ENCODE data around the gene GRIA3. TPM values are rescaled to one million over a fixed set of nuclear protein-coding genes. Genes with fewer than 3 reads are reported as not detected.

GRIA3 gene
- total and polyA plus RNA-seq, 2 donors (not counting 1 experiment from before 2014, with no cell fraction given) = 0.52 to 2.3 TPM

DNA sequence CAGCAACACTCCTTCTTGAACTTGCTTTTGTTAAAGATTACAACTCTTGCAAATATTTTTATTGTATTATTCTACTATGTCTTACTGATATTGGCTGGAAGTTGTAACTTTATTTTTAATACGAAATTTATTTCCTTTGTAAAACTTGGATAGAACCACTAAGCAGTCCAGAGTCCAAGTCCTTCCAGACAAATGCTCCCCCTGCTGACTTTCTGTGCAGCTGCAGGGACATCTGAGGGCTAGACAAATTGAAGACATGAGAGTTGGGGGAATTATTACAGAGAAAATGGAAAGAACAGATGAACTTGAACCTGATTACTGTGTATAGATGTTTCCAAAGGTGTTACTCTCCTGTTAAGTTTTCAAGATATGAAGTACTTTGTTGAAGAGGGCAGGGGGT is 238.8 kb downstream of the GRIA3 start:
- Histone ChIP-seq H3K79me2 (ENCODE audit: control insufficient read depth, insufficient read depth, low read length) (no peaks in the 10 kb centered on the region), H3K4me3 (replicated peaks in 1 of 4; ENCODE audit: control extremely low read depth in 1 of 4, insufficient read depth in 1 of 4, low read depth in 3 of 4, low read length in 4 of 4) (no peak overlapping the region), H3K27me3 (ENCODE audit: control insufficient read depth, insufficient read depth, low read length) (no peaks in the 10 kb centered on the region), H3K36me3 (ENCODE audit: control insufficient read depth, insufficient read depth, low read length) (no peaks in the 10 kb centered on the region), H3K4me1 (ENCODE audit: control insufficient read depth, extremely low read depth, insufficient read depth, low read length) (no peaks in the 10 kb centered on the region), H3K9me3 (ENCODE audit: control insufficient read depth, insufficient read depth, low read depth, low read length) (no peaks in the 10 kb centered on the region), H4K20me1 (ENCODE audit: control insufficient read depth, extremely low read depth, insufficient read depth, low read length) (no peaks in the 10 kb centered on the region), H3K9ac (ENCODE audit: insufficient read depth, low read length) (no peak overlapping the region), H3K27ac (ENCODE audit: insufficient read depth, low read length) (no peak overlapping the region), H3K4me2 (ENCODE audit: extremely low read depth, insufficient read depth, low read length) (no peak overlapping the region), H2AFZ (ENCODE audit: low read length) (no peak overlapping the region)
- no peak for TF ChIP-seq EZH2 (IDR thresholded peaks at IDR 0.05; ENCODE audit: low read length, missing control alignments)
- TF ChIP-seq, protein P1, sequence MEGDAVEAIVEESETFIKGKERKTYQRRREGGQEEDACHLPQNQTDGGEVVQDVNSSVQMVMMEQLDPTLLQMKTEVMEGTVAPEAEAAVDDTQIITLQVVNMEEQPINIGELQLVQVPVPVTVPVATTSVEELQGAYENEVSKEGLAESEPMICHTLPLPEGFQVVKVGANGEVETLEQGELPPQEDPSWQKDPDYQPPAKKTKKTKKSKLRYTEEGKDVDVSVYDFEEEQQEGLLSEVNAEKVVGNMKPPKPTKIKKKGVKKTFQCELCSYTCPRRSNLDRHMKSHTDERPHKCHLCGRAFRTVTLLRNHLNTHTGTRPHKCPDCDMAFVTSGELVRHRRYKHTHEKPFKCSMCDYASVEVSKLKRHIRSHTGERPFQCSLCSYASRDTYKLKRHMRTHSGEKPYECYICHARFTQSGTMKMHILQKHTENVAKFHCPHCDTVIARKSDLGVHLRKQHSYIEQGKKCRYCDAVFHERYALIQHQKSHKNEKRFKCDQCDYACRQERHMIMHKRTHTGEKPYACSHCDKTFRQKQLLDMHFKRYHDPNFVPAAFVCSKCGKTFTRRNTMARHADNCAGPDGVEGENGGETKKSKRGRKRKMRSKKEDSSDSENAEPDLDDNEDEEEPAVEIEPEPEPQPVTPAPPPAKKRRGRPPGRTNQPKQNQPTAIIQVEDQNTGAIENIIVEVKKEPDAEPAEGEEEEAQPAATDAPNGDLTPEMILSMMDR (conservative IDR thresholded peaks at IDR 0.05 in 1 of 2, IDR thresholded peaks at IDR 0.05 in 1 of 2; ENCODE audit: low read depth in 1 of 2, low read length in 2 of 2) = peak; percentile 72 to 74
- DNase-seq (ENCODE audit: low read depth in 2 of 2) = peak; percentile 32 to 44

DNA sequence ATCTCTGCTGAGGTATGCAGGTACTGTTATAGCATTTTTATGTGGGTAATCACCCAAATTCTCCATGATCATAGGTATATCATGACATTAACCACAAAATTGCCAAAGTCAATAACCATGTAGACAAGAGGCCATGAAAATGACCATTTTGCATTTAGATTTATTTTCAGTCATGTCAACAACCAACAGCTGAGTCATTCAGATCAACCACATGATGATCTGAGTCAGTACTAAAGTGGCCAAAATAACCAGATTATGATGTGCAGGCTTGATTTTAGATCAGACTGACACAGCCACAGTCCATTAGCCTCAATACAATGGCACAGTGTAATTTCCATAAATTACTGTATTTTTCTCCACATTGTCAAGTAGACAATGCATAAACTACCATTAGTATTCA is 240.5 kb downstream of the GRIA3 start:
- Histone ChIP-seq H3K4me1 (ENCODE audit: control insufficient read depth, extremely low read depth, insufficient read depth, low read length) (no peaks in the 10 kb centered on the region), H3K79me2 (ENCODE audit: control insufficient read depth, insufficient read depth, low read length) (no peaks in the 10 kb centered on the region), H3K4me2 (ENCODE audit: extremely low read depth, insufficient read depth, low read length) (peak overlapping the region; percentile 44), H3K9me3 (ENCODE audit: control insufficient read depth, insufficient read depth, low read depth, low read length) (no peaks in the 10 kb centered on the region), H3K36me3 (ENCODE audit: control insufficient read depth, insufficient read depth, low read length) (no peaks in the 10 kb centered on the region), H4K20me1 (ENCODE audit: control insufficient read depth, extremely low read depth, insufficient read depth, low read length) (no peaks in the 10 kb centered on the region), H2AFZ (ENCODE audit: low read length) (no peak overlapping the region), H3K27me3 (ENCODE audit: control insufficient read depth, insufficient read depth, low read length) (no peaks in the 10 kb centered on the region), H3K27ac (ENCODE audit: insufficient read depth, low read length) (no peak overlapping the region), H3K9ac (ENCODE audit: insufficient read depth, low read length) (no peak overlapping the region), H3K4me3 (replicated peaks in 1 of 4; ENCODE audit: control extremely low read depth in 1 of 4, insufficient read depth in 1 of 4, low read depth in 3 of 4, low read length in 4 of 4) (no peak overlapping the region)
- peak; percentile 59 to 85 for DNase-seq (ENCODE audit: low read depth in 2 of 2)
- TF ChIP-seq, protein P1 (conservative IDR thresholded peaks at IDR 0.05 in 1 of 2, IDR thresholded peaks at IDR 0.05 in 1 of 2; ENCODE audit: low read depth in 1 of 2, low read length in 2 of 2) = no peak
- no peak for TF ChIP-seq EZH2 (IDR thresholded peaks at IDR 0.05; ENCODE audit: low read length, missing control alignments)

DNA sequence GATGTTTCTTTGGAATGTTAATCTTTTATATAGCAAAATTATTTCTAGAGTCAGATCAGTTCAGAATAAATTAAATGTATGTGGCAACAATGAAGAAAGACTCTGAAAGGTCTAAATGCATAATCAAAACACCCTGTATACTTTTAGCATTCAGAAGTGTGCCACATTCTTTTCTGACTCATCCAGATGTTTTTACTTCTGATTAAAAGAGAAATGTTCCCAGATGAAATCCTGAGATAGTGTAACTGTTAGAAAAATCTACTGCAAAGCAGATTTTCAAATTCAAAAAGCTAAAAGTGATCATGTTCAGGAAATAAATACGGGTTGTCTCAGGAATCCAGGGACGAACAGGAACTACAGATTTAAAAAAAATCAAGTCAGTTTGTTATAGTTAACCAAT is 241.4 kb downstream of the GRIA3 start:
- H3K9me3 ChIP-seq (ENCODE audit: control insufficient read depth, insufficient read depth, low read depth, low read length) = no peaks in the 10 kb centered on the region
- H3K4me3 ChIP-seq (replicated peaks in 1 of 4; ENCODE audit: control extremely low read depth in 1 of 4, insufficient read depth in 1 of 4, low read depth in 3 of 4, low read length in 4 of 4) = no peak overlapping the region
- no peaks in the 10 kb centered on the region for H3K79me2 ChIP-seq (ENCODE audit: control insufficient read depth, insufficient read depth, low read length)
- H3K27ac ChIP-seq (ENCODE audit: insufficient read depth, low read length) = no peak overlapping the region
- no peak overlapping the region for H3K9ac ChIP-seq (ENCODE audit: insufficient read depth, low read length)
- no peaks in the 10 kb centered on the region for H3K36me3 ChIP-seq (ENCODE audit: control insufficient read depth, insufficient read depth, low read length)
- no peaks in the 10 kb centered on the region for H3K27me3 ChIP-seq (ENCODE audit: control insufficient read depth, insufficient read depth, low read length)
- TF ChIP-seq, protein P1 (conservative IDR thresholded peaks at IDR 0.05 in 1 of 2, IDR thresholded peaks at IDR 0.05 in 1 of 2; ENCODE audit: low read depth in 1 of 2, low read length in 2 of 2) = no peak
- no peak for TF ChIP-seq EZH2 (IDR thresholded peaks at IDR 0.05; ENCODE audit: low read length, missing control alignments)
- H3K4me2 ChIP-seq (ENCODE audit: extremely low read depth, insufficient read depth, low read length) = no peak overlapping the region
- DNase-seq (ENCODE audit: low read depth in 2 of 2) = no peak
- no peaks in the 10 kb centered on the region for H3K4me1 ChIP-seq (ENCODE audit: control insufficient read depth, extremely low read depth, insufficient read depth, low read length)
- H4K20me1 ChIP-seq (ENCODE audit: control insufficient read depth, extremely low read depth, insufficient read depth, low read length) = no peaks in the 10 kb centered on the region
- no peak overlapping the region for H2AFZ ChIP-seq (ENCODE audit: low read length)

Data from fibroblast of lung (primary cell).